ENCODE data around the gene FKRP. TPM values are rescaled to one million over a fixed set of nuclear protein-coding genes. Genes with fewer than 3 reads are reported as not detected.

FKRP gene
- polyA plus RNA-seq, 1 donor (not counting 4 experiments of a cell fraction or from before 2014, with no cell fraction given), result 6.1 TPM

- no peak overlapping the region for H2AFZ ChIP-seq (ENCODE audit: control insufficient read depth, low read length)
- H3K79me2 ChIP-seq (ENCODE audit: control insufficient read depth, insufficient read depth, low read length), result peaks cover 38% of the 10 kb centered on the region
- H3K4me2 ChIP-seq (ENCODE audit: control insufficient read depth, extremely low read depth, insufficient read depth, low read depth, low read length), result no peak overlapping the region
- H3K36me3 ChIP-seq (ENCODE audit: control insufficient read depth in 2 of 2, extremely low read depth in 1 of 2, insufficient read depth in 2 of 2, low read length in 2 of 2), result peaks cover 0 to 18% of the 10 kb centered on the region in 2 experiments
- DNase-seq (ENCODE audit: low read depth, low spot score) (no peak), FAIRE-seq (no peak)
- H3K9ac ChIP-seq (ENCODE audit: control insufficient read depth, extremely low read depth, insufficient read depth, low read length), result no peak overlapping the region
- no peaks in the 10 kb centered on the region for H3K9me3 ChIP-seq (ENCODE audit: control insufficient read depth, low read depth, low read length)
- TF ChIP-seq CTCF (optimal IDR thresholded peaks at IDR 0.05 in 1 of 3, IDR thresholded peaks at IDR 0.05 in 1 of 3, conservative IDR thresholded peaks at IDR 0.05 in 1 of 3; ENCODE audit: extremely low read depth in 1 of 3, insufficient read depth in 2 of 3, low read length in 3 of 3) (no peak), EZH2 (IDR thresholded peaks at IDR 0.05; ENCODE audit: low read length) (no peak)
- H3K4me3 ChIP-seq (ENCODE audit: control insufficient read depth in 2 of 3, extremely low read depth in 1 of 3, insufficient read depth in 2 of 3, low read depth in 1 of 3, low read length in 3 of 3), result no peak overlapping the region
- H4K20me1 ChIP-seq (ENCODE audit: control insufficient read depth, extremely low read depth, insufficient read depth, low read length), result no peaks in the 10 kb centered on the region
- peaks cover 24% of the 10 kb centered on the region for H3K4me1 ChIP-seq (ENCODE audit: control insufficient read depth, extremely low read depth, insufficient read depth, low read length)
- dilution Hi-C loops (cut with MboI; ENCODE audit: extremely low pct_ligation_motif_present, low sequenced_read_pairs), result no loop called here
- H3K27ac ChIP-seq (ENCODE audit: control insufficient read depth, insufficient read depth, low read length), result no peak overlapping the region
- no peaks in the 10 kb centered on the region for H3K9me1 ChIP-seq (ENCODE audit: control insufficient read depth, extremely low read depth, insufficient read depth, low read length)
- H3K27me3 ChIP-seq (ENCODE audit: control insufficient read depth, extremely low read depth, insufficient read depth, low read length), result no peaks in the 10 kb centered on the region
Observed at GRCh38 chr19:46789371-46789770, 43.5 kb downstream of the FKRP start.

GRCh38 chr19:46791944-46792343 lies 46.1 kb downstream of the FKRP start:
- DNase-seq (ENCODE audit: low read depth, low spot score) (no peak), FAIRE-seq (no peak)
- Histone ChIP-seq H3K27ac (ENCODE audit: control insufficient read depth, insufficient read depth, low read length) (no peak overlapping the region), H3K4me1 (ENCODE audit: control insufficient read depth, extremely low read depth, insufficient read depth, low read length) (peaks cover 20% of the 10 kb centered on the region), H3K4me2 (ENCODE audit: control insufficient read depth, extremely low read depth, insufficient read depth, low read depth, low read length) (no peak overlapping the region), H3K9me3 (ENCODE audit: control insufficient read depth, low read depth, low read length) (no peaks in the 10 kb centered on the region), H3K4me3 (ENCODE audit: control insufficient read depth in 2 of 3, extremely low read depth in 1 of 3, insufficient read depth in 2 of 3, low read depth in 1 of 3, low read length in 3 of 3) (no peak overlapping the region), H3K9me1 (ENCODE audit: control insufficient read depth, extremely low read depth, insufficient read depth, low read length) (no peaks in the 10 kb centered on the region), H3K27me3 (ENCODE audit: control insufficient read depth, extremely low read depth, insufficient read depth, low read length) (no peaks in the 10 kb centered on the region), H3K36me3 (ENCODE audit: control insufficient read depth in 2 of 2, extremely low read depth in 1 of 2, insufficient read depth in 2 of 2, low read length in 2 of 2) (no peaks in the 10 kb centered on the region), H2AFZ (ENCODE audit: control insufficient read depth, low read length) (no peak overlapping the region), H3K79me2 (ENCODE audit: control insufficient read depth, insufficient read depth, low read length) (peaks cover 14% of the 10 kb centered on the region), H3K9ac (ENCODE audit: control insufficient read depth, extremely low read depth, insufficient read depth, low read length) (no peak overlapping the region), H4K20me1 (ENCODE audit: control insufficient read depth, extremely low read depth, insufficient read depth, low read length) (no peaks in the 10 kb centered on the region)
- TF ChIP-seq CTCF (optimal IDR thresholded peaks at IDR 0.05 in 1 of 3, IDR thresholded peaks at IDR 0.05 in 1 of 3, conservative IDR thresholded peaks at IDR 0.05 in 1 of 3; ENCODE audit: extremely low read depth in 1 of 3, insufficient read depth in 2 of 3, low read length in 3 of 3) (no peak), EZH2 (IDR thresholded peaks at IDR 0.05; ENCODE audit: low read length) (no peak)
- dilution Hi-C loops (cut with MboI; ENCODE audit: extremely low pct_ligation_motif_present, low sequenced_read_pairs), result no loop called here
